GM21515 (cell line): ENCODE results near the gene CDKN2AIP.
A peak's percentile ranks its signal among the peaks of the same experiment; 100 is the strongest.

Experiments
- ATAC-seq: cut with Tn5 transposase; IDR thresholded peaks from one replicate; pipeline ENCODE4 v1.9.1; 2021; ENCODE audit not compliant: unreplicated experiment

CDKN2AIP gene, protein sequence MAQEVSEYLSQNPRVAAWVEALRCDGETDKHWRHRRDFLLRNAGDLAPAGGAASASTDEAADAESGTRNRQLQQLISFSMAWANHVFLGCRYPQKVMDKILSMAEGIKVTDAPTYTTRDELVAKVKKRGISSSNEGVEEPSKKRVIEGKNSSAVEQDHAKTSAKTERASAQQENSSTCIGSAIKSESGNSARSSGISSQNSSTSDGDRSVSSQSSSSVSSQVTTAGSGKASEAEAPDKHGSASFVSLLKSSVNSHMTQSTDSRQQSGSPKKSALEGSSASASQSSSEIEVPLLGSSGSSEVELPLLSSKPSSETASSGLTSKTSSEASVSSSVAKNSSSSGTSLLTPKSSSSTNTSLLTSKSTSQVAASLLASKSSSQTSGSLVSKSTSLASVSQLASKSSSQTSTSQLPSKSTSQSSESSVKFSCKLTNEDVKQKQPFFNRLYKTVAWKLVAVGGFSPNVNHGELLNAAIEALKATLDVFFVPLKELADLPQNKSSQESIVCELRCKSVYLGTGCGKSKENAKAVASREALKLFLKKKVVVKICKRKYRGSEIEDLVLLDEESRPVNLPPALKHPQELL

GRCh38 chr4:183444214-183445096 is at the start of gene CDKN2AIP:
CDKN2AIP (plus strand) TSS chr4:183444636; CDS start chr4:183444798, 162 bp downstream.
- ATAC-seq: peak; percentile 84

DNA sequence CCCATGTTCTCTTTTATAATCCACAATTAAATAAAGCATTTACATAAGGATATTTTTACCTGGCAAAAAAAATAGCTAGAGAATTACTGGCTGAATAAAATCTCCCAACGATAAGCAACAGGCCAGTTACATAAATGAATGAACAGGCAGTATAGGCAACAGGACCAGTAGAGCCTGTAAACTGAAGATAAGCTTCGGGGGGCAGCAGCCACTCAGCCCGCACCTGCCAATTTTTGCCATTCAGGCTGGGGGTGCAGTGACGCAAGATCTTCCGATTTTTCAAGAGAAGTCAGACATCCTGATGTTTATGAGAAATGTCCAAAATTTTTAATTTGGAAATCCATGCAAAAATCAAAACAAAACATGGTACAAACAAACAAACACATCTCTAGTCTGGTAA is 49.0 kb upstream of the CDKN2AIP start:
- no peak for ATAC-seq

- no peak for ATAC-seq
These were observed 48.2 kb upstream of the CDKN2AIP start for GRCh38 chr4:183396227-183396637.

DNA sequence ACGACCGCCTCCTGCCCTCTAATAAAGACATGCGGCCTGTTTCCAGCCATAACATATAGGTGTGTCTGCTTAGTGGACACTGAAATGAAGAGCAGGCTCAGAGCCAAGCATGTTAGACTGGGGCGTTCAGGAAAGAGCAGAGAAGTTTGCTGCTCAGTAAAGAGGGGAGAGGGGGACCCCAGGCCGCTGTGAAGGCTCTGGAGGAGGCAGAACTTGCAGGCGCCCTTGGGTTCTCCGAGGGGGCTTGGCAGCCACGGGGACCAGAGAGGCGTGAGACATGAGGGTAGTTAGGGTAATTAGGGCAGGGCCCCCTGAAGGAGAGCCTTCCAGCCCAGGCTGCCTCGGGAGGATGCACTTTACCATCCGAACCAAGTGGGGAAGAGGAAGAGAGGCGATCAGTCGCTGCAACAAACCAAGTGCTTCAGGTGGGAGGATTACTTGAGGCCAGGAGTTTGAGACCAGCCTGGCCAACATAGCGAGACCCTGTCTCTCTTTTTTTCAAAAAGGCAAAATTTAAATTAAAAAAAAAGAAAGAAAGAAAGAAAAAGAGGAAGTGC is 46.6 kb upstream of the CDKN2AIP start:
- no peak for ATAC-seq

DNA sequence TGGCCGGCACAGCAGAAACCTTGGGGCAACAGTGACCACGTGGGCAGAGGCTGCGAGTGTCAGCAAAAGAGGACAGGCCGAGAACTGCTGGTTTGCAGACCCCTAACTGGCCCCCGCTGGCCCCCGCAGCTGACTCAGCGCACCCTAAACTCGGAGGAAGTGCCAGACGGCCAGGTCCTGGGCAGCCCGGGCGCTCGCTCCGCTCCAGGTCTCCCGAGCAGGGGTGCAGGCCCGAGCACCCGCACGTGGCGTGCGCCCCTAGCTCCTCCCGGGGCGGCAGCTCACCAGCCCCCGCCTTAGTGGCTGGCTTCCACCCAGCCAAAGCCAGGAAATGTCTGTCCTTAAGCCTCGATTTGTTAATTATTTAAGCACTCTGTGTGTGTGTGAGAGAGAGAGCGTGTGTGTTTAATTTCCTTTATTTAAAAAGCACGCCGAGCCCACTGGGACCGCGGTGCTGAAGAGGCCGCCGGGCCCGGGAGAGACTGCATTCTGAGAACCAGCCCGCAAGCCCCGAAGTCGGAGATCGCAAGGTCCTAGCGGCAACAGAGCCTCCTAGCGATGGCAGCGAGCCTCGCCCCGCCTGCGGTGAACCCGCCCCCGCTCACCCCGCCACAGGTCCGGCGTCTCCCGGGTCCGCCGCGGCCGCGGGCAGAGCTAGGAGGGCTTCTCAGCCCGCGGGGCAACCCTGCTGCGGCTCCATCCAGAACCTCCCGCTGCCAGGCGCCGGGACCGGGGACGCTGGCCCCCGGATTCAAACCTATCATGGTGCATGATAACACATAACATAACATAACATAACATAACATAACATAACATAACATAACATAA is 45.9 kb upstream of the CDKN2AIP start:
- ATAC-seq: peak; percentile 89

DNA sequence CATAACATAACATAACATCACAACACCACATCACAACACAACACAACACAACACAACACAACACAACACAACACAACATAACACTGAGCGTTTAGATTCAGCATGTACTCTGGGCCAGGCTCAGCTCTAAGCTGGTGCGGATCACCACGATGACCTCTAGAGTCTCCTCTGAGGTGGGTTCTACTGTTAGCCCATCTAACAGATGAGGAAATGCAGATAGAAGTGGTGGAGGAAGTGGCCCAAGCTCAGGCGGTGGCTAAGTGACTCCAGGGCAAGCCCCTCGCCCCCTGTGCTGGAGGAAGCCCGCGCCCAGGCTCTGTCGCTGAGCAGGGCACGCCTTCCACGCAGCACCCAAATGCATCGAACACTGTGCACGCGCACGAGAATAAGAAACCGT is 45.3 kb upstream of the CDKN2AIP start:
- ATAC-seq: no peak

DNA sequence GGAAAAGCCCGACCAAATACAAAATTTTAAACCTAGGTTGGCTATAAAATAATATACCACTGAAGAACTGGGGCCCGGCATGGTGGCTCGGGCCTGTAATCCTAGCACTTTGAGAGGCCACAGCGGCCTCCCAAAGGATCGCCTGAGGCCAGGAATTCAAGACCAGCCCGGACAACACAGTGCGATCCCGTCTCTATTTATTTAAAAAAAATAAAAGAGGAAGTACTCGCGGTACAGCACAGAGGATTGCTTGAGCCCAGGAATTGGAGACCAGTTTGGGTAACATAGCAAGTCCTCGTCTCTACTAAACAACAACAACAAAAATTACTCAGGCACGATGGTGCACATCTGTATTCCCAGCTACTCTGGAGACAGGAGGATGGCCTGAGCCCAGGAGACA is 44.8 kb upstream of the CDKN2AIP start:
- ATAC-seq: no peak

GRCh38 chr4:183400035-183400434 is 44.4 kb upstream of the CDKN2AIP start:
- ATAC-seq: no peak

- no peak for ATAC-seq
These were observed 43.0 kb upstream of the CDKN2AIP start for GRCh38 chr4:183401473-183401872.

DNA sequence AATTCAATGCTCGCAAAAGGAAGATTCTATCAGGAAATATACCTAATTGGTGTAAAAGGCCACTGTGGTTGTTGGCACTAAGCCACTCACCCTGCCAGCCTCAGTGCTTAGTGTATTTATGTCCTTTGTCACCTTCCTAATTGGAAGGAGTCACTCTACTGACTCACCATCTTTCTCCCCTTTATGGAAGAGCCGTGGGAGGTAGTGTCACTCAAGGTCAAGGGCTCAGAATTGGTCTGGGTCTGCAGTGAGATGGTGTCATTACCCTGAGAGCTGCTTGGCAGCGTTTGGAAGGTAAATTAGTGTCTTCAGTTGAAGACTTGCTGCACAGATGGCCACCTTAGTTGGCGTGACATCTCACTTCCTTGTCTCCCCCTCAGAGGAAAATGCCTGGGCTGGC is 41.7 kb upstream of the CDKN2AIP start:
- ATAC-seq: no peak

- no peak for ATAC-seq
These were observed 41.0 kb upstream of the CDKN2AIP start for GRCh38 chr4:183403486-183403885.

DNA sequence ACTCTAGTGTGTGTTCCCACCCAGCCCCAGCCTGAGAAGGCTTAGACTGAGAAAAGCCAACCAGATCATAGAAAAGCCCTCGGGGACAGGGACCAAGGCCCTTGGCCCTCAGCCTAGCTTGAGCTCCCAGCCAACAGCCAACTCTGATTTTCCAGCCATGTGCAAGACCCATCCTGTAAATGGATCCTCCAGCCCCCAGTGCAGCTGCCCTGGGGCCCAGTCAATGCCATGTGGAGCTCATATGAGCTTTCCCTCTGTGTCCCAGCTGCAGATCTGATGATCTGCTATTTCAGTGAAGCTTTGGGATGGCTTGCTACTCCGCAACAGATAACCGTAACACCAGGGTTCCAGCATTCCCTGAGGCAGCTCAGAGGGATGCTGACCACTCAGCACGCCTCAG is 40.5 kb upstream of the CDKN2AIP start:
- ATAC-seq: no peak

DNA sequence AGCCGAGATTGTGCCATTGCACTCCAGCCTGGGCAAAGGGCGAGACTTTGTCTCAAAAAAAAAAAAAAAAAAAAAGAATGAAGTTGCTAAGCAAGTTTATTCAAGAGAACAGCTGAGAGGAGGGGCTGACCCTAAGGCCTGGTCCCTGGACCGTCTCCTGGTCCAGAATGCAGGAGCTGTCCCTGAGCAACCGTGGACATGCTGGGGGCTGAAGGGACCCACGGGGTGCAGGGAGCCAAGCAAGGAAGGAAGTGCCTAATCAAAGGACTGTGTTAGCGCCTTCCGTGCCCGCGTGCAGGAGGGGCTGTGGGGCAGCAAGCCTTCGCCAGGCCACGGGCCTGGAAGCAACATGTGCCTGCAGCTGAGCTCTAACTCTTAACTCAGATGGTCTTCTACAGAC is 39.1 kb upstream of the CDKN2AIP start:
- ATAC-seq: no peak

DNA sequence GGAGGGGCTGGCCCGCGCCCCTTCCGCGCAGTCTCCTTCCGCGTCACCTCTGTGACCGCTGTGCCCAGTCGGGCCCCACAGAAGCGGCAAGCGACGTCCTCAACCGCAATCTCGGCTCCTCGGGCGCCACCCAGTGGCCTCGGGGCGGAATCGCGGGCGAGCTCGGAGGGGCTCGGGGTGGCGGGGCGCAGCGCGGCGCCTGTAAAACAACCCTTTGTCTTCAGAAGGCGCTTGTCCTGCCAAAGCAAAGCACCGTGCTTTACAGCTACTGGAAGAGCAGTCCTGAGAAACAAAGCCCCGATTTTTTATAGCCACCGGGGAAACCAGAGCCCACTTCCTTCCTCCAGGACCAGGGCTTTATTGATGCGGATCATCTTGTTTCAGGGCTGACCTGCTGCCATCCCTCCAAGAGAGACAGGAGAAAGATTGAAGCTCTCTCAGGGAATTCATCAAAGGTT is 37.3 kb upstream of the CDKN2AIP start:
- ATAC-seq: peak; percentile 97

DNA sequence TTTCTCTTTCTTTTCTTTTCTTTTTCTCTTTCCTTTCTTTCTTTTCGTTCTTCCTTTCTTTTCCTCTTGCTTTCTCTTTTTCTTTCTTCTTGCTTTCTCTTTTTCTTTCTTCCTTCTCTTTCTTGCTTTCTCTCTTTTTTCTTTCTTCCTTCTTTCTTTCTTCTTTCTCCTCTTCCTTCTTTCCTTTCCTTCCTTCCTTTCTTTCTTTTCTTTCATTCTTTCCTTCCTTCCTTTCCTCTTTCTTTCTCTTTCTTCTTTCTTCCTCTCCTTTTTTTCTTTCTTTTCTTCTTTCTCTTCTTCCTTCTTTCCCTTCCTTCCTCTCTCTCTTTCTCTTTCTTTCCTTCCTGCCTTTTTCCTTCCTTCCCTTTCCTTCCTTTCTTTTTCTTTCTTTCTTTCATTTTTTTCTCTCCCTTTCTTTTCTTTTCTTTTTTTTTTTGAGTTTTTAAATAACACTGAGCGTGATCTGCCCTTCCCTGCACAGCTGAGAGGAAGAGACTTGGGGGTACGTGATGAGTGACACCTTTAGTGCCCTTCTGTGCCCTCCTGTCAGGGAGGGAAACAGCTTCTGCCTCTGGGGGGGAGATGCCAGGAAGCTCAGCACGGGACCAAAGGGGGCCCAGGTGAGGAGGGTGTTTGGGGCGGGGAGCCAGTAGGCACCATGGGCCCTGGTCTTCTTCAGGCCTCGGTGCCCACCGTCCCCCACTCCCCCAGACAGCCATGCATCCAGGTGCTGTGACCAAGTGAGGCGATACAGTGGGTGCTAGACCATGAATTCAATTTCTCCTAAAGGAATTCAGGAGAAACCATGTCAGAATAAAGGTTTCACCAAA is 36.6 kb upstream of the CDKN2AIP start:
- ATAC-seq: no peak

- ATAC-seq: no peak
These were observed 35.6 kb upstream of the CDKN2AIP start for GRCh38 chr4:183408796-183409195.

GRCh38 chr4:183409483-183409882 is 35.0 kb upstream of the CDKN2AIP start:
- no peak for ATAC-seq

- ATAC-seq: no peak
These were observed 34.5 kb upstream of the CDKN2AIP start for GRCh38 chr4:183409934-183410333.

GRCh38 chr4:183411291-183411861 is 33.1 kb upstream of the CDKN2AIP start:
- ATAC-seq: peak; percentile 50
